GM19463 (cell line): Measurements from ENCODE around the gene MAB21L2.

Source experiments
- ATAC-seq: cut with Tn5 transposase; IDR thresholded peaks from one replicate; pipeline ENCODE4 v1.9.1; 2021; ENCODE audit warnings: mild to moderate bottlenecking, moderate library complexity; ENCODE audit not compliant: unreplicated experiment

MAB21L2 gene

GRCh38 chr4:150599547-150599946 lies 17.6 kb downstream of the MAB21L2 start:
- no peak for ATAC-seq

DNA sequence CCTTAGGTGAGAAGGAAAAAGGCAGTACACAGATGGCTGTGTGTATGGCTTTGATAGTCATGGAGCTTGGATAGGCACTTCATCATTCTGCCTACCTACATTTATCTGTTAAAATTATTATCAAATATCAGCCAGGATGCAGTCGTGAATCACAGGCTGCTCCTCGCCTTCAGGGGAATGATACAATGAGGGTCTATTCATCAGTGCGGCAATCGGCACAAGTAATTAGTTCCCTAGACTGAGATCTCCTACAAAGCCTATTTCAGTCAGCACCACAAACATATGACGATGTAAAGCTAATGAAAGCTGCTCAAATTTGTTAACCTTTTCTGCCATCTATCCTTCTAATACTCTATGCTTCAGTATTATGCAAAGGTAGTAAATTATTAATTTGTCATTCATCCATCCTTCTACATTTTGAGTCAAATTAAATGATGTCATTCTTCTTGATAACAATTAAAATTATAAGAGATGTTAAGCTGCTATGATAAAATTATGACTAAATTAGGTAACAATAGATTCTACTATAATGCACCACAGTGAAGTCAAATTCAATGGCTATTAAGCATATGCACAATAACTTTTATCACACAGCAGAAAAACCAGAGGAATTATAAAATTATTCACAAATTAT lies 19.0 kb downstream of the MAB21L2 start:
- no peak for ATAC-seq

- no peak for ATAC-seq
Measured at GRCh38 chr4:150609131-150609530, 27.2 kb downstream of the MAB21L2 start.

- no peak for ATAC-seq
Measured at GRCh38 chr4:150619042-150619441, 37.1 kb downstream of the MAB21L2 start.

DNA sequence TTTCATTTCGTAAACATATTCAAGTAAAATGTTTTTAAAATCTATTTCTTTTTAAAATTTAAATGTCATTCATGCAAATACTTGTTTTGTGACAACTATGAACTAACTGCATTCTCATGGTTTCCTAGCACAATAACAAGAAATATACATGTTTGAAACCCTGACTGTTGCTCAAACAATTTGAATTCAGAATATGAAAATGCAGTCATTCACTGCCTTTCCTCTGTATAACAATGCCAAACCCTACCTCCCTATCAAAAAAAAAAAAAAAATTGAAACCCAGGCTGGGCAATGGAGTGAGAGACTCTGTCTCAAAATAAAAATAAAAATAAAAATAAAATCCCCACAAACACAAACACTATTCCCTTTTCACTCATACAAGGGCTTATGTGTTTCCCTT lies 42.1 kb downstream of the MAB21L2 start:
- no peak for ATAC-seq

- no peak for ATAC-seq
Measured at GRCh38 chr4:150625033-150625432, 43.1 kb downstream of the MAB21L2 start.

DNA sequence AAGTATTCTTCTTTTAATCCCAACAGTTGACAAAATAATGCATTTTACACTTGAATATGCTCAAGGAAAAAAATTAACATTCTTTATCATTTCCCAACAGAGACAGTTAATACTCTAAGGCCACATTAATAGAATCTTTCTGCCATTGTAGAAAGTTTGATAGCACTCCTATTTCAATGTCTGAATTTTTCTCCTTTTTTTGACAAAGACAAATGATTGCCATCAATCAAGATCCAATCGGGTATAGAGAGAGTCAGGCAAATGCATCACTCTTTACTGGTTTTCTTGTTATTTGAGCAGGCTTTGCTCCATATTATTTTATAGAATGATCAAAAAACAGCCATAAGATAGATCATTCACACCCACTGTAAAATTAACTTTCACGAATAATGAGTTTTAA lies 46.1 kb downstream of the MAB21L2 start:
- ATAC-seq = no peak

GRCh38 chr4:150632639-150633038 lies 50.7 kb downstream of the MAB21L2 start:
- ATAC-seq = no peak
